ENCODE data around the gene TMEM147.

DNA sequence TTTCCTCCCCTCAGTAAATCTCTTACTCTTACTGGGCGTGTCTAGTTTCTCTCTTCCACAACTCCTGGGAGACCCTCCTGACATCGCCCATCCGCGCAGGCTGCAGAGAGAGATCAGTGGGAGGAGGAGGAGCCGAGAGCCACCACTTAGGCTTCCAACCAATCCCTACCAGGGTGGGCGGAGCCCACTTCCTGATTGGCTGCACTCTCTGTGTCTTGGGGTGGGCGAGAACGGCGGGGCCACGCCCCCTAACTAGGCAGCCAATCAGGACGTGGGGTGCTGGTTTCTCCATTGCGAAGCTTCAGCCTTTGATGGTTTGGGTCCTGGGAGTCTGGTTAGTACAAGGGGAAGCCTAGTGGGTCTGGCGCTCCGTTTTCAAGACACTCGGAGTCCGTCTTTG is 40.4 kb downstream of the TMEM147 start, which contains the start of gene PMIS2:
- TF ChIP-seq EZH2 (IDR thresholded peaks at IDR 0.05; ENCODE audit: insufficient read depth, poor library complexity, severe bottlenecking) (no peak), EZH2phosphoT487 (IDR thresholded peaks at IDR 0.05; ENCODE audit: insufficient read depth, low read depth) (no peak)
